ENCODE measurements around the gene MGAT4C.

DNA sequence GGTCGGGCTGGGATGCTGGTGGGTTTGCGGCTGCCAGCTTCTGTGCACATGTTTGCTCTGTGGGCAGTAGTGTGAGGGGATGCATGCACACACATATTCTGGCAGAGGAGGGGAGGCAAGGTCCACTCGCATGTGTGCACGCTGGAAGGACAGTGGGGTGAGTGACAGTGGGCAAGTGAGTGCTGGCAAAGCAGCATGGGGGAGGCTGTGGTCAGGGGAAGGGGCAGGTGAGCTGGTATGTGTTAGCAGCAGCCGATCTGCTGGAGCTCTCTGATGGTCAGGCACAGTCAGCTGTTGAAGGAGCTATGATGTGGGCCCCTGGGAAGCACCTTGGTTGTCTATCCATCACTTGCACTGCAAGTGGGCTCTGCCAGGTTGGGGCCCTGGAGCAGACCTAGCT, 211.8 kb downstream of the MGAT4C start:
- TF ChIP-seq TAF1 (IDR thresholded peaks at IDR 0.05; ENCODE audit: low read depth, low read length) (no peak), POLR2A (IDR thresholded peaks at IDR 0.05; ENCODE audit: low read depth, low read length) (no peak), POLR2AphosphoS5 (IDR thresholded peaks at IDR 0.05; ENCODE audit: low read depth, low read length) (no peak), SPI1 (IDR thresholded peaks at IDR 0.05; ENCODE audit: low read depth, low read length) (no peak), PAX5 (IDR thresholded peaks at IDR 0.05; ENCODE audit: insufficient read depth, low read length, severe bottlenecking) (no peak), POU2F2 (IDR thresholded peaks at IDR 0.05; ENCODE audit: low read depth, low read length) (no peak)
